HepG2 (cell line): ENCODE results near the gene SPATA33. TPM values are rescaled to one million over a fixed set of nuclear protein-coding genes. Genes with fewer than 3 reads are reported as not detected.
A peak's percentile ranks its signal among the peaks of the same experiment; 100 is the strongest.

Experiments used
- ARNT ChIP-seq: fragments of 450-650 bp; IDR thresholded peaks from 2 replicates; pipeline ENCODE4 v1.6.1; 2017
- ARNT2 ChIP-seq: sonication (generic); formaldehyde crosslinking; IDR thresholded peaks from 2 replicates; pipeline ENCODE4 v1.8.0; 2022; ENCODE audit warnings: mild to moderate bottlenecking, low read depth, missing genetic modification reagents, moderate library complexity
- CEBPB ChIP-seq: IDR thresholded peaks from 2 replicates; pipeline ENCODE4 v1.6.1; 2011; ENCODE audit warnings: low read depth, low read length, improper control_type of control experiment, borderline replicate concordance
- ELF4 ChIP-seq: sonication (generic); formaldehyde crosslinking; IDR thresholded peaks from 2 replicates; pipeline ENCODE4 v1.5.0; 2020; ENCODE audit warnings: missing genetic modification reagents, mild to moderate bottlenecking, moderate library complexity, borderline replicate concordance
- NFIC ChIP-seq: IDR thresholded peaks from 2 replicates; pipeline ENCODE4 v1.6.1; 2012; ENCODE audit warnings: mild to moderate bottlenecking, low read length, inconsistent platforms
- RXRA ChIP-seq: sonication (generic); formaldehyde crosslinking; IDR thresholded peaks from 2 replicates; pipeline ENCODE4 v1.5.1; 2020; ENCODE audit warnings: missing genetic modification reagents
- TEAD3 ChIP-seq: optimal IDR thresholded peaks from 2 replicates; pipeline ENCODE3; 2016; ENCODE audit warnings: borderline replicate concordance
- ZFP36 ChIP-seq: fragments of 150-350 bp; IDR thresholded peaks from 2 replicates; pipeline ENCODE4 v1.6.1; 2018; ENCODE audit warnings: borderline replicate concordance, low read length, low read depth; ENCODE audit not compliant: partially characterized antibody
- ZFYVE20 ChIP-seq: sonication (generic); formaldehyde crosslinking; IDR thresholded peaks from 2 replicates; pipeline ENCODE4 v1.8.0; 2023; ENCODE audit warnings: low read depth, mild to moderate bottlenecking, moderate library complexity, missing genetic modification reagents, borderline replicate concordance
- ZMYM3 ChIP-seq: sonication (generic); formaldehyde crosslinking; IDR thresholded peaks from 2 replicates; pipeline ENCODE4 v1.5.1; 2020; ENCODE audit warnings: mild to moderate bottlenecking, missing genetic modification reagents
- ZNF121 ChIP-seq: sonication (generic); formaldehyde crosslinking; IDR thresholded peaks from 2 replicates; pipeline ENCODE4 v1.5.0; 2020; ENCODE audit warnings: mild to moderate bottlenecking, missing genetic modification reagents
- ZNF253 ChIP-seq: sonication (generic); formaldehyde crosslinking; IDR thresholded peaks from 2 replicates; pipeline ENCODE4 v1.8.0; 2022; ENCODE audit warnings: mild to moderate bottlenecking, missing genetic modification reagents, borderline replicate concordance
- ZNF530 ChIP-seq: sonication (generic); formaldehyde crosslinking; IDR thresholded peaks from 2 replicates; pipeline ENCODE4 v1.5.0; 2020; ENCODE audit warnings: low read depth, mild to moderate bottlenecking, missing genetic modification reagents
- ZNF567 ChIP-seq: sonication (generic); formaldehyde crosslinking; IDR thresholded peaks from 2 replicates; pipeline ENCODE4 v1.8.1; 2023; ENCODE audit warnings: mild to moderate bottlenecking, missing genetic modification reagents, borderline replicate concordance
- polyA plus RNA-seq, 8 experiments: library from polyadenylated mRNA; depleted of rRNA in 3 of 8; stranded (reverse) in 7 of 8; unstranded in 1 of 8; fragments of >200 nt; fragmentation: Illumina TruSeq in 4 of 8; extraction: Trizol in 4 of 8; gene quantifications; 2 replicates each; pipeline versions ENCODE4 v1.2.1 to v1.2.3, GENCODE V29; 2011 to 2016; ENCODE audit warnings: low read depth in 4 of 8, missing spikeins in 1 of 8, mixed read lengths in 1 of 8; ENCODE audit not compliant: insufficient read depth in 1 of 8
- total RNA-seq, 5 experiments: library from RNA; depleted of rRNA; stranded (reverse); fragments of >200 nt; fragmentation: Illumina TruSeq; extraction: Trizol; gene quantifications; 2 replicates each; pipeline ENCODE4 v1.2.3, GENCODE V29; 2016; ENCODE audit warnings: low read depth in 1 of 5
- TF ChIP-seq, protein P1 (sequence below): sonication (generic); formaldehyde crosslinking; IDR thresholded peaks from 2 replicates; pipeline ENCODE4 v1.4.0; 2020; ENCODE audit warnings: mild to moderate bottlenecking, missing genetic modification reagents
- TF ChIP-seq, protein P2 (sequence below): sonication (generic); formaldehyde crosslinking; IDR thresholded peaks from 2 replicates; pipeline ENCODE4 v1.4.0; 2020; ENCODE audit warnings: low read depth, mild to moderate bottlenecking, missing genetic modification reagents
- TF ChIP-seq, protein P3 (sequence below): sonication (generic); formaldehyde crosslinking; IDR thresholded peaks from 2 replicates; pipeline ENCODE4 v1.8.1; 2023; ENCODE audit warnings: mild to moderate bottlenecking, missing genetic modification reagents
- TF ChIP-seq, protein P4 (sequence below): sonication (generic); formaldehyde crosslinking; IDR thresholded peaks from 2 replicates; pipeline ENCODE4 v1.4.0; 2020; ENCODE audit warnings: missing genetic modification reagents, low read depth, mild to moderate bottlenecking, borderline replicate concordance

Gene SPATA33
- total and polyA plus RNA-seq, 2 of the 13 experiments (the other 11 are each of a cell fraction or from before 2014, with no cell fraction given): 5.7 to 11.0 TPM

DNA sequence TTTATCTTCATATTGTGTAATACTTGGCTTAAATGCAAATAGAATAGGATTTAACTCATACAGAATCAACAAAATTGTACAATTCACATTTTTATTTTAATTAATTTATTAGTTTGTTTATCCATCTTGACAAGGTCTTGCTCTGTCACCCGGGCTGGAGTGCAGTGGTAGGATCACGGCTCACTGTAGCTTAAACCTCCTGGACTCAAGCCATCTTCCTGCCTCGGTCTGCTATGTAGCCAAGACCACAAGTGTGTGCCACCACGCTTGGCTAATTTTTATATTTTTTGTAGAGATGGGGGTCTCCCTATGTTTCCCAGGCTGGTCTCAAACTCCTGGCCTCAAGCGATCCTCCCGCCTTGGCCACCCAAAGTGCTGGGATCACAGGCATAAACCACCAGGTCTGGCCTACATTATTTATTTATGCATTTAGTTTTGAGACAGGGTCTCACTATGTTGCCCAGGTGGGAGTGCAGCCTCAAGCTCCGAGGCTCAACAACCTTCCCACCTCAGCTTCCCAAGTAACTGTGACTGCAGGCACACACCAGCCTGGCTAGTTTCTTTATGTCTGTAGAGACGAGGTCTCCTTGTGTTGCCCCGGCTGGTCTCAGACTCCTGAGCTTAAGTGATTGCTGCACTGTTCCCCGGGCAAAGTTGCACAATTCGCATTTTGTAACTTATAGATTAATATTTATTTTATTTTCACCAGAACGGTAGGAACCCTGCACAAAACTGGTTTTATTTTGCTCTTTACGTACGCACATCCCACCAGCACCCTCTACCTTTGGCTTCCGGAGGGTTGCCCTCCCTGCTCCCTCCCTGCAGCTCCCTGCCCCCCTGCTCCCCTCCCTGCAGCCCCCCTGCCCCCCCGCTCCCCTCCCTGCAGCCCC, 39.3 kb upstream of the SPATA33 start (continued):
- TF ChIP-seq, protein P1, sequence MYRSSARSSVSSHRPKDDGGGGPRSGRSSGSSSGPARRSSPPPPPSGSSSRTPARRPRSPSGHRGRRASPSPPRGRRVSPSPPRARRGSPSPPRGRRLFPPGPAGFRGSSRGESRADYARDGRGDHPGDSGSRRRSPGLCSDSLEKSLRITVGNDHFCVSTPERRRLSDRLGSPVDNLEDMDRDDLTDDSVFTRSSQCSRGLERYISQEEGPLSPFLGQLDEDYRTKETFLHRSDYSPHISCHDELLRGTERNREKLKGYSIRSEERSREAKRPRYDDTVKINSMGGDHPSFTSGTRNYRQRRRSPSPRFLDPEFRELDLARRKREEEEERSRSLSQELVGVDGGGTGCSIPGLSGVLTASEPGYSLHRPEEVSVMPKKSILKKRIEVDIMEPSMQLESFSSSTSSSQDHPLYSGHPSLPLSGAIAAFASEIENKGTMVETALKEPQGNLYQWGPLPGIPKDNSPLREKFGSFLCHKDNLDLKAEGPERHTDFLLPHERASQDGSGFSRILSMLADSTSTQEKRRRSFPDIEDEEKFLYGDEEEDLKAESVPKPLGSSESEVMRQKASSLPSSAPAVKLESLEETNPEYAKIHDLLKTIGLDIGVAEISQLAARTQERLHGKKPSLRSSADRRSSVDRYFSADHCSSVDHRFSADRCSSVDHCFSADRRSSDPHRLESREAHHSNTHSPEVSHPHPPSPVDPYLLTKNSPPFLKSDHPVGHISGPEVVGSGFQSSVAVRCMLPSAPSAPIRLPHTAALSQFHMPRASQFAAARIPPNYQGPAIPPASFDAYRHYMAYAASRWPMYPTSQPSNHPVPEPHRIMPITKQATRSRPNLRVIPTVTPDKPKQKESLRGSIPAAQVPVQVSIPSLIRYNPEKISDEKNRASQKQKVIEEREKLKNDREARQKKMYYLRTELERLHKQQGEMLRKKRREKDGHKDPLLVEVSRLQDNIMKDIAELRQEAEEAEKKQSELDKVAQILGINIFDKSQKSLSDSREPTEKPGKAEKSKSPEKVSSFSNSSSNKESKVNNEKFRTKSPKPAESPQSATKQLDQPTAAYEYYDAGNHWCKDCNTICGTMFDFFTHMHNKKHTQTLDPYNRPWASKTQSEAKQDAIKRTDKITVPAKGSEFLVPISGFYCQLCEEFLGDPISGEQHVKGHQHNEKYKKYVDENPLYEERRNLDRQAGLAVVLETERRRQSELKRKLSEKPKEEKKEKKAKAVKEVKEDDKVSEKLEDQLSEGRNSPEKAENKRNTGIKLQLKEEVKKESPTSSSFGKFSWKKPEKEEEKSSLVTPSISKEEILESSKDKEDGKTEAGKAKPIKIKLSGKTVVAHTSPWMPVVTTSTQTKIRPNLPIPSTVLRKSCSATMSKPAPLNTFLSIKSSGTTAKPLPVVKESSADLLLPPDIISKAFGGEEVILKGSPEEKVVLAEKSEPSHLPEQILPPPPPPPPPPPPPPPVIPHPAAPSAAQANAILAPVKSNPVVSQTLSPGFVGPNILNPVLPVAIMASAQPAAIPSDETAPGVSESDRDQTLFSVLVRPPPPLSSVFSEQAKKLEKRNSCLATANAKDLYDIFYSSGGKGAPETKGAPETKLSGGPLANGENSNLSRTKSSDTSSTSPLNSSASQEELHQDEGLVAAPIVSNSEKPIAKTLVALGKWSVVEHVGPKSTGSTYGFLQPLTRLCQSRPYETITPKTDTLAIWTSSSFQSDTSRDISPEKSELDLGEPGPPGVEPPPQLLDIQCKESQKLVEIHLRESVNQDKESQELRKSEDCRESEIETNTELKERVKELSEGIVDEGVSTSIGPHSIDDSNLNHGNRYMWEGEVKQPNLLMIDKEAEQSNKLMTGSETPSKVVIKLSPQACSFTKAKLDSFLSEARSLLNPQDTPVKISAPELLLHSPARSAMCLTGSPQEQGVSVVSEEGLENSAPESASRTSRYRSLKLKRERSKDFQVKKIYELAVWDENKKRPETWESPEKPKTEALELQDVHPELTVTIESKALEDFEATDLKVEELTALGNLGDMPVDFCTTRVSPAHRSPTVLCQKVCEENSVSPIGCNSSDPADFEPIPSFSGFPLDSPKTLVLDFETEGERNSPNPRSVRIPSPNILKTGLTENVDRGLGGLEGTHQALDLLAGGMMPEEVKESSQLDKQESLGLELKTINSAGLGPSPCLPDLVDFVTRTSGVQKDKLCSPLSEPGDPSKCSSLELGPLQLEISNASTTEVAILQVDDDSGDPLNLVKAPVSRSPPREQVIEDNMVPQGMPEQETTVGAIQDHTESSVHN (CRISPR knock-in tag): no peak
- TF ChIP-seq ZNF530 (no peak), NFIC (no peak), ZNF253 (CRISPR knock-in tag) (no peak), CEBPB (peak; percentile 81), ELF4 (CRISPR knock-in tag) (no peak), ZNF567 (no peak), TEAD3 (CRISPR knock-in tag) (peak; percentile 22), ZFYVE20 (CRISPR knock-in tag) (no peak), RXRA (CRISPR knock-in tag) (no peak), ARNT (no peak), ZNF121 (CRISPR knock-in tag) (peak; percentile 95), ZFP36 (no peak), ZMYM3 (0 out of 2 replicates have a peak, but pooled peaks have one; percentile 53), ARNT2 (CRISPR knock-in tag) (no peak)
- TF ChIP-seq, protein P2, sequence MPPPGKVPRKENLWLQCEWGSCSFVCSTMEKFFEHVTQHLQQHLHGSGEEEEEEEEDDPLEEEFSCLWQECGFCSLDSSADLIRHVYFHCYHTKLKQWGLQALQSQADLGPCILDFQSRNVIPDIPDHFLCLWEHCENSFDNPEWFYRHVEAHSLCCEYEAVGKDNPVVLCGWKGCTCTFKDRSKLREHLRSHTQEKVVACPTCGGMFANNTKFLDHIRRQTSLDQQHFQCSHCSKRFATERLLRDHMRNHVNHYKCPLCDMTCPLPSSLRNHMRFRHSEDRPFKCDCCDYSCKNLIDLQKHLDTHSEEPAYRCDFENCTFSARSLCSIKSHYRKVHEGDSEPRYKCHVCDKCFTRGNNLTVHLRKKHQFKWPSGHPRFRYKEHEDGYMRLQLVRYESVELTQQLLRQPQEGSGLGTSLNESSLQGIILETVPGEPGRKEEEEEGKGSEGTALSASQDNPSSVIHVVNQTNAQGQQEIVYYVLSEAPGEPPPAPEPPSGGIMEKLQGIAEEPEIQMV (CRISPR knock-in tag): no peak
- TF ChIP-seq, protein P3, sequence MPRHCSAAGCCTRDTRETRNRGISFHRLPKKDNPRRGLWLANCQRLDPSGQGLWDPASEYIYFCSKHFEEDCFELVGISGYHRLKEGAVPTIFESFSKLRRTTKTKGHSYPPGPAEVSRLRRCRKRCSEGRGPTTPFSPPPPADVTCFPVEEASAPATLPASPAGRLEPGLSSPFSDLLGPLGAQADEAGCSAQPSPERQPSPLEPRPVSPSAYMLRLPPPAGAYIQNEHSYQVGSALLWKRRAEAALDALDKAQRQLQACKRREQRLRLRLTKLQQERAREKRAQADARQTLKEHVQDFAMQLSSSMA: no peak
- TF ChIP-seq, protein P4, sequence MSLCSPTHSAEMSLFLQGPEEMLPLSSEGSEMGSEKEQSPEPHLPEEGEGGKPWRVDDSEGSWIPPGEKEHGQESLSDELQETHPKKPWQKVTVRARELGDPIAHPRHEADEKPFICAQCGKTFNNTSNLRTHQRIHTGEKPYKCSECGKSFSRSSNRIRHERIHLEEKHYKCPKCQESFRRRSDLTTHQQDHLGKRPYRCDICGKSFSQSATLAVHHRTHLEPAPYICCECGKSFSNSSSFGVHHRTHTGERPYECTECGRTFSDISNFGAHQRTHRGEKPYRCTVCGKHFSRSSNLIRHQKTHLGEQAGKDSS (CRISPR knock-in tag): no peak
